DMS114 treated with DMSO at 0.1 percent for 48 hours (cell line): ENCODE measurements around the gene TBL3.

Experiments used
- DNase-seq: peaks from one replicate; lab custom pipeline; 2025; ENCODE audit not compliant: unreplicated experiment; lab: John Stamatoyannopoulos, UW

The TBL3 gene

DNA sequence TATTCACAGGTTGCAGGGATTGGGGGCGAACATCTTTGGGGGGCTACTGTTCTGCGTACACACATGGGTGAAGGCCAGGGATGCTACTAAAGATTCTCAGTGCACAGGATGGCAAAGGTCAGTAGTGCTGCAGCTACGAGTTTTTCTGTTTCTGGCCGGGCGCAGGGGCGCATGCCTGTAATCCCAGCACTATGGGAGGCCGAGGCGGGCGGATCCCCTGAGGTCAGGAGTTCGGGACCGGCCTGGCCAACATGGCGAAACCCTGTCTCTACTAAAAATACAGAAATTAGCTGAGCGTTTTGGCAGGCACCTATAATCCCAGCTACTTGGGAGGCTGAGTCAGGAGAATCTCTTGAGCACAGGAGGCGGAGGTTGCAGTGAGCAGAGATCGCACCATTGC is 41.7 kb downstream of the TBL3 start:
- DNase-seq: no peak

DNA sequence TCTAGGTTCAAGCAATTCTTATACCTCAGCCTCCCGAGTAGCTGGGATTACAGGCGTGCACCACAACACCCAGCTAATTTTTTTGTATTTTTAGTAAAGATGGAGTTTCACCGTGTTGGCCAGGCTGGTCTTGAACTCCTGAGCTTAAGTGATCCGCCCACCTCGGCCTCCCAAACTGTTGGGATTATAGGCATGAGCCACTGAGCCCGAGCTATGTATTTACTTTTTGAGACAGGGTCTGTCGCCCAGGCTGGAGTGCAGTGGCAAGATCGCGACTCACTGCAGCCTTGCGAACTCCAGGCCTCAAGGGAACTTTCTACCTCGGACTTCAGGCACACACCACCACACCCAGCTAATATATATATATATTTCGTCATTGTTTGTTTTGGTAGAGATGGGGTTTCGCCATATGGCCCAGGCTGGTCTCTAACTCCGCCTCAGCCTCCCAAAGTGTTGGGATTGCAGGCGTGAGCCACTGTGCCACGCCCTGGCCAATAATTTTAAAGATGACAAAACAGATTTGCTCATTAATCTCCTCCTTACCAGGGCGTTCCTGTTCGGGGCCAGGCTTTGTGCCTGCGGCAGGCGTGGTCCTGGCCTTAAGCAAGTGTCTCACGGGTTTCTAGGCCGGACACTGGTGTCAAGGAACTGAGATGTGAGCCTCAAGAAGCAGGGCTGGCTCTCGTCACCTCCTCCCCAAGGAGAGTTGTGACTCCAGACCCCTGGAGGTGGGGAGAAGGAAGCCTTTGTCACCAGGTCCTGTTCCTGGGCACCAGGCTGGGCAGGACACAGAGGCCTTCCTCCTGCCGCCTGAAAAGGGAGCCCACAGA is 43.5 kb downstream of the TBL3 start:
- DNase-seq: no peak

DNA sequence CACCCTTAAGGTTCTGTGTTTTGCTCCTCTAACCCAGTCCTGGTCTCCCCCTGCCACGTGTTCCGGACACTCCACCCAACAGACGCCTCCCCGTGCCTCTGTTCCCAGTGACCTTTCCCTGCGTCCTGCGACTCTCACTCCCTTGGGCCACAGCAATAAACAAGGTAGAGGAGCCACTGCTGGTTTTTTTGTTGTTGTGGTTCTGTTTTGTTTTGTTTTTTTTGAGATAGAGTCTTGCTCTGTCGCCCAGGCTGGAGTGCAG is 44.0 kb downstream of the TBL3 start:
- DNase-seq: no peak

DNA sequence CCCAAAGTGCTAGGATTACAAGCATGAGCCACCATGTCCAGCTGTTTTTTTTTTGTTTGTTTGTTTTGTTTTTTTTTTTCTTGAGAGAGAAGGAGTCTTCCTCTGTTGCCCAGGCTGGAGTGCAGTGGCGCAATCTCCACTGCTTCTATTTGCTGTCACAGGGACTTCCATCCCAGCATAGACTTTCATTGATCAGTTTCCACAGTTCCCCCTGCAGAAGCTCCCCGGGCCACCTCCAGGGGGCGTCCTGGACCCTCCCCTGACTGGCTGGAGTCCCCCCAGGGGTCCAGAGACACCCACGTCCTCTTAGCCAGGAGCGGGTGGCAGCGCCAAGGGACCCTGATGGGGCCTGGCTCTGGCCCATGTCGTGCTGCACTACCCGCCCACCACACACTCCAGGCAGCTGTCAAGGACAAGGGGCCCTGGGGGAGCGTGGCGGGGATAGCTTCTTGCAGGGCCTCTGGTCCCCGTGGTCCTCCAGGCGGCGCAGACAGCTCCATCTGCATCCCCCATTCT is 44.6 kb downstream of the TBL3 start:
- no peak for DNase-seq

DNA sequence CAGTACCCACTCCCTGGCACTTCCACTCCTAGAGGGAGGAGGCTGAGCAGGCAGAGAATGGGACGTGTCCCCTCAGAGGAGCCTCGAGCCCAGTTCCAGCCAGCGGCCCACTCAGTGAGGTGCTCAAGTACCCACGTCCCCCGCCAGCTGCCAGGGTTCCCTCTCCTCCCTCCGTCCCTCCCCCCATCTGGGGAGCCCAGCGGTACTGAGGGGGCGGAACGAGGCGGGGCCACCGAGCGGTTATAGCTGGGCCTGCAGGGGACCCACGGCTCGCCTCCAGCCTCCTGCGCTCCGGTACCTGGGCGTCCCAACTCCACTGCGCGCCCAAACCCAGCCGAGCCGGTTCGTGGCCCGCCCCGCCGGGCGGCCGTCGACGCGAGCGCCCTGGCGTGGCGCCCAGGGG is 47.7 kb downstream of the TBL3 start, which contains the start of gene NPW:
Gene NPW (plus strand): TSS at position 268 of the 403 bp plus-strand sequence.
- DNase-seq: no peak

DNA sequence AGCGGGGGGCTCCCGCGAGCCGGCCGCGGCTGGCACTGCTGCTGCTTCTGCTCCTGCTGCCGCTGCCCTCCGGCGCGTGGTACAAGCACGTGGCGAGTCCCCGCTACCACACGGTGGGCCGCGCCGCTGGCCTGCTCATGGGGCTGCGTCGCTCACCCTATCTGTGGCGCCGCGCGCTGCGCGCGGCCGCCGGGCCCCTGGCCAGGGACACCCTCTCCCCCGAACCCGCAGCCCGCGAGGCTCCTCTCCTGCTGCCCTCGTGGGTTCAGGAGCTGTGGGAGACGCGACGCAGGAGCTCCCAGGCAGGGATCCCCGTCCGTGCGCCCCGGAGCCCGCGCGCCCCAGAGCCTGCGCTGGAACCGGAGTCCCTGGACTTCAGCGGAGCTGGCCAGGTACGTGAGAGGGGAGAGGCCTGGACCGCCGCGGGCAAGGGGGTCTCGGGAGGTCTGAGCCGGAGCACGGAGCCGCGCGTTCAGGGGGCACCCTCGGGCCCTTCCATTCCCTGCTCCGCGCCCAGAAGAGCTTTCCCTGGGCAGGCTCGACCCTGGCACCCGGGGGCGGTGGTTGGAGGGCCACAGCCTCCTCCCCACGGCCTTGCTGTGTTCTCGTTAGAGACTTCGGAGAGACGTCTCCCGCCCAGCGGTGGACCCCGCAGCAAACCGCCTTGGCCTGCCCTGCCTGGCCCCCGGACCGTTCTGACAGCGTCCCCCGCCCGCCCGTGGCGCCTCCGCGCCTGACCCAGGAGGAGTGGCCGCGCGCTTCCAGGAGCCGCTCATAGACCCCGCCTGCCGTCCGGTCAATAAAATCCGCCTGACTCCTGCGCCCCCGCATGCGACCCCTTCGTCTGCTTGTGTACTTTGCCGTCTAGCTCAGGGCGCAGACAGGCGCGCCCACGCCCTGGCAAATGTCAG is 48.3 kb downstream of the TBL3 start:
- DNase-seq: no peak

DNA sequence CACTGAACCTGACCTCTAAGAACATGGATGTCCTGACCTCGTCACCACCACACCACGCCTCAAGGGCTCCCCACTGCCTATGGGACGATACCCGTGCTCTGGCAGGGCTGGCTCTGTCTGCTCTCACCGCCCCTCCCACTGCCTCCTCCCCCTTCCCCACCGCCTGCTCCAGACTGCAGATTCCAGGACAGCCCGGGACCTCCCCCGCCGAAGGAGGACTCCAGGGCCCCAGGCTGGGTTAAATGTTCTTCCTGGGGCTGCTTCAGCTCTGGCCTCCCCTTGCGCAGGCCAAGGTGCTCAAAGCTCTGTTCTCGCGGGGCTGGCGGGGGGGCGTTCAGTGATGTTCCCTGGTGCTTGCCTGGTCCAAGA is 50.9 kb downstream of the TBL3 start:
- peak; percentile 71 for DNase-seq

DNA sequence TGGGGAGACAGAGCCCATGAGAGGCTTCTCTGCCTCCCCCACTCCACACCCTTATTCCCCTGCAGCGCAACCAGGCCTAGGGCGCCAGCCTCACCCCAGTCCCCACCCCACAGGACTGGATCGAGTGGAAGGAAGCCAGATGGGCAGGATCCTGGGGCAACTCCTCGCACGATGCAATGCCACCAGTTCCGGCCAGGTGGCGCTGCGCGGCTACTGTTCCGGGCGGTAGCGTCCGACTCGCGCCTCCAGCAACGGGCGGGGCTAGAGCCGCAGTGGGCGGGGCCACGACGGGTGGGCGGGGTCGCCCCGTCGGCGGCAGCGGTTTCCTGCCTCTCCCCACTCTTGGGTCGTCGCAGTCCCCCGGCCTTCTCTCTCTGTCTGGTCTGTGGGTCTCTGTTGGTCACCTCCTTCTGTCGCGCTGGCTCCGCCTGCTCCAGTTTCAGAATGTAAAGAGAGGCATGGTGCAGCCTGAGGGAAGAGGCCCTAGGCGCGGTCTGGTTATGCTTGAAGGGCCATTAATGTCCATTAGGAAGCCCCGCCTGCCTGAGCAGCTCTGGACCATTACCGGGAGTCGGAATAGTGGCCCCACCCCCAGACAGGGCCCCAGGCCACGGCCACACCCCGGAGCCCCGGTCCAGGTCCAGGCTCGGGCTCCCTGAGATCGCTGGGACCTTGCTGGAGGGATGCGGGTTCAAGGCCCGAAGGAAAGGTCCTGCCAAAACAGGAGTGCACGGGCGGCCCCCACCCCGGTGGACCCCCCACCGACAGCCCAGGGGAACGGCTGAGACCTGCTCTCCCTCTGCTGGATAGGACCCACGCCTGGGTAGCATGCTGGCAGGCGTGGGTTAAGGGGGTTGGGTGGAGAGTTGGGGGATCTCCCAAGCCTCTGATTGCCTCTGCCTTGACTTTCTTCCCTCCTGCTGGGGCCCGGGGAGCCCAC is 51.5 kb downstream of the TBL3 start:
- DNase-seq: peak; percentile 71

DNA sequence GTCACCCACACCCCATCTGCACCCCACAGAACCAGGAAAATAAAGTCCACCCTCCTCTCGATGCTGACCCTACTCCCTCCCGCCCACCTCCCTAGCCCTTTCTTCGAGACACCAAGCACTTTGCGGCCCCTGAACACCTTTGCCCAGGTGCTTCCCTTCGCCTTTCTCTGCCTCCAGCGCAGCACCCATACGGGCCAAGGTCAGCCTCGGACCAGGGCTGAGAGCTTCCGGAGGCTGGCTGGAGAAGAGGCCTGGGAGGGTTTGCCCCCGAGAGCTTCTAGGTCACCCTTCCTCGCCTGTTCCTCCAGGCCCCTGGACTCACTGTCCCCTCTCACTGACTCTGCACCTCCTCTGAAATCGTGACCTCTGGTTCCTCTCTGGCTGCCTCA is 52.2 kb downstream of the TBL3 start:
- DNase-seq: no peak

DNA sequence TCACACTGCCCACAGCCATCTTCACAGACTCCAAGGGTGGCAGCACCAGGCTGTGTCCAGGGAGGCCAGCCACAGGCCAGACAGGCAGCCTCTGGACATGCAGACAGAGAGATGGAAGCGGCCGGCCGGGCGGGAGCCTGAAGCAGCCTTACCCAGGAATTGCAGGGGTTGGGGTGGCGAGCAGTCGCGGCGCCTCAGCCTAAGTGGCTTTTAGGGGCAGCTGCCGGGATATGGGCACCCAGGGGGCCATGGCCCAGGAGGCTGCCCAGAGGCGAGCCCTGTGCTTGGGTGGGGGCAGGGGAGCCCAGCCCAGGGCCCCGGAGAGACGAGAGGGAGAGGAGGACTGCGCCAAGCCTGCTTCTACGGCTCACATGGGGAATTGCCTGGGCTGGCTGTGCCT is 53.4 kb downstream of the TBL3 start:
- no peak for DNase-seq

DNA sequence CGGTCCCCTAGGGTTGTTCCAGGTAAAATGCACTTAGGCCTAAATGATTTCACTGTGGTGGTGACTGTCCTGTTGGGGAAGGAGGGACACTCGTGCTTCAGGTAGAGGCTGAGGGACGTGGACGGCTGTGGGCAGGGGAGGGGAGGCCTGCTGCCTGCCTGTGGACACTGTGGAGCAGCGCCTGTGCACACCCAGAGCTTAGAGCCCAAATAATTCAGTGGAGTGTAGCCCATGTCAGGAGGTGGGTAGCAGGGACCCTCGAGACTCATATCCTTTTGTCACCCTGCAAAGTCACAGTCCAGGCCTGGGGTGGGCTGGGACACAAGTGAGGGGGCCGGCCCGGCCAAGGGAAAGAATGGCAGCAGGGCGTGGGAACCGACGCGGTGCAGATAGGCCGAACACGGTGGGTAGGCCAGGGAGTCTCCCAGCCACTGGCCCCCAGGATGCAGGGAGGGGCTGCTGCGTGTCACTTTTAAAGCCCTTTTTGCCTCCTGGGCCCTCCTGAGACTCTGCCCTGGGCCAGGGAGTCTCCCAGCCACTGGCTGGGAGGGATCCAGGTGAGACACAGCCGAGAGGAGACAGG is 54.1 kb downstream of the TBL3 start:
- no peak for DNase-seq

DNA sequence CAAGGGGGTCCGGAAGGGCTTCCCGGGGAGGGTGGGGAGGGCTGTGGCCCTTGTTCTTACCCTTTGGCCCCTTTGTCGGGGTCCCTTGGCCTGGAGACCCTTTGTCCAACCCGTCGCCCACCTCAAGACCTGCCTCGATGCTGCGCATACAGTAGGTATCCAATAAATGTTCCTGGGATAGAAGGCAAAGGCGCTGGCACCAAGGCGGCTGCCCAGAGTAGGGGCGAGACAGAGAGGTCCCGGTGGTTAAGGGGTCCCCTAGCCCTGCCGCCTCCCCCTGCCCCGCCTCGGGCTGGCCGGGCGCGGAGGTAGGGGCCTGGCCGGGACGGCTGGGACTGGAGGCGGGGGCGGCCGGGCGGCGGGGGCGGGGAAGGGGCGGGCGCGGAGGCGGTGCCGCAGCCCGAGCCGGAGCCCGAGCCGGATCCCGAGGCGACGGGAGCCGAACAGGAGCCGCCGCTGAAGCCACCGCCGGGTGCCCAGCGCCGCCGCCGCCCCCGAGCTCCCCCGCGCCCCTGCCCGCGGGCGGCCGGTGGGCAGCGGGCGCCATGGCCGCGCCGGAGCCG is 54.7 kb downstream of the TBL3 start, which contains the start of gene NHERF2:
Gene NHERF2 (plus strand): TSS at position 442 of the 563 bp plus-strand sequence. CDS start 104 bp downstream, at position 546.
- no peak for DNase-seq

DNA sequence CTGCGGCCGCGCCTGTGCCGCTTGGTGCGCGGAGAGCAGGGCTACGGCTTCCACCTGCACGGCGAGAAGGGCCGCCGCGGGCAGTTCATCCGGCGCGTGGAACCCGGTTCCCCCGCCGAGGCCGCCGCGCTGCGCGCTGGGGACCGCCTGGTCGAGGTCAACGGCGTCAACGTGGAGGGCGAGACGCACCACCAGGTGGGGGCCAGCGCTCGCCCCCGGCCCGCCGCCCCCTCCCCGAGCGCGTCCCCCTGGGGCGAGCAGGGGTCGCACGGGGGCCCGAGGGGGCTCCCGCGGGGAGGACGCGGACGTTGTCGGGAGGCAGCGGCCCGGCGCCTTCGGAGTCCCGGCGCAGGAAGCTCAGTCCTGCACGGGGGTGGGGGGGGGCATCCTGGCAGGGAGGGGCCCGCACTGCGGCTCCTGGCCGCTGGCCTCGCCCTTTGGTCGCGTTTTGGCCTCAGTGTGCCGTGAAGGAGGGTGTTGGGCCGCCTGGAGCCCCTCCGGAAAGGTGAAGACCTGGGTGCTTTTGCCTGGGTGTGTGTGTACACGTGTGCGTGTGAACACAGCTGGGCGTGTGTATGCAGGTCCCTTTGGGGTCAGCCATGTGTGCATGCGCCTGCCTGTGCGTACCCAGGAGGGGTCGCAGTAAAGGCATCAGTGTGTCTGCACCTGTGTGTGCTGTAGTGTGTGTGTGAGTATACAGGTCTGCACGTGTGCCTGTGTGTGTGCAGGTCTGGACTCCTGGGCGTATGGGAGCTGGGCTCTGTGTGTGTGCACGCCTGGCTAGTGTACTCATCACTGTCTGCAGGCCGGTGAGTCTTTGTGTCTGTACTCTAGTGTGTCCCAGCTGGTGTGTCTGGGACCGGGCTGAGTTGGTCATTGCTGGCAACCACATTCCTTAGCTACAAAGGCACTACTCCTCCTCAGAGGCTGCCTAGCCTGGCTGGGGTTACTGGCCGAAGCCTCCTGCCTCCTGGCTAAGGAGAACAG is 55.5 kb downstream of the TBL3 start:
- DNase-seq: no peak

DNA sequence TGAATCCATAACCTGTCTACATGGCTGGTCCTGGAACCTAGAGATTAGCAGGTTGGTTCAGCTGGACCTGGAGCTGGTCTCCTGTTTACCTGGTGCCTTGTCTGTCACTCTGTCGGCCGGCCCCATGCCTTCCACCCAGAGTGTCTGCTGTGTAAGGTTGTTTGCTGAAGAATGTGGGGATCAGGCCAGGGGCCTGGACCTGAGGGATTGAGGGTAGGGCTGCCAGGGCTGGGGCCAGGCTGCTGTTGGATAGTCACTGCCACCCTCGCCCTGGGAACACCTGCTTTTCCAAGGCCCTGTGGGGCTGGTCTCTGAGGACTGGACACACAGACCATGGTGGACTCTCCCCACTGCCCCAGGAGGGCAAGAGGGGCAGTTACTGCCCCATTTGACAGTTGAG is 56.3 kb downstream of the TBL3 start:
- DNase-seq: no peak

DNA sequence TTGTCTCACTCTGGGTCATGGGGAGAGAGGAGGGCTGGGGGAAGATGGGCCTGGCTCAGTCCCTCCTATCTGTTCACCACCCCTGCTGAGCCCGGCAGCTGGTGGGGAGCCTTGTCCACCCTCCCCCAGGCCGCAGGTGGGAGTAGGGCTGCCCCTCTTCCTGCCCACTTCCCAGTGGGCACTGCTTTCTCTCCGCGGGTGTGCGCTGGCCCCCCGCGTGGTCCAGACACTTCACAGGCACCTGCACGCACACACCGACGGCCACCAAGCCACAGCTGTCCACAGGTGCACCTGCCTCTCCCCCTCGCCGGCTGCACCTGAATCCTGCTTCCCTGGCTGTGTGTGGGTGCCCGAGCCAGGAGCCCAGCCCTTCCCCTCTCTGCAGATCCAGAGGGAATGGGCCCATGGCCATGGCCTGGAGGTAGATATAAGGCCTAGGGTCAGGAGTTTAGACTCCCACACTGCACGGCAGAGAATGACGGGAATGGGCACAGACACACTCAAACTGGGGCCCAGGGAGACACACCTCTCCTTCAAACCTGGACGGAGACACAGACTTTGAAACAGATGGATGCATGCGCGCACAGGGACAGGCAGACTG is 56.9 kb downstream of the TBL3 start:
- DNase-seq: no peak

DNA sequence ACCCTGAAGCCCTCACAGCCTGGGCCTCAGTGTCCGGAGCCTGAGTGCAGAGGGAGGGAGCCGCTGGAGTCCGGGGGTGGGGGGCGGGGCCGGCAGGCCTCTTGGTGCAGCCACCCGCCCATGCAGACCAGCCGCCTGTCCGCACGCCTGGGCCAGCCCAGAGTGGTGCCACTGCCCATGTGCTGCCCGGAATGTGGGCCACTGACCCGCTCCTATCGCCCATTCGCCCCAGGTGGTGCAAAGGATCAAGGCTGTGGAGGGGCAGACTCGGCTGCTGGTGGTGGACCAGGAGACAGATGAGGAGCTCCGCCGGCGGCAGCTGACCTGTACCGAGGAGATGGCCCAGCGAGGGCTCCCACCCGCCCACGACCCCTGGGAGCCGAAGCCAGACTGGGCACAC is 57.5 kb downstream of the TBL3 start:
- DNase-seq: no peak

DNA sequence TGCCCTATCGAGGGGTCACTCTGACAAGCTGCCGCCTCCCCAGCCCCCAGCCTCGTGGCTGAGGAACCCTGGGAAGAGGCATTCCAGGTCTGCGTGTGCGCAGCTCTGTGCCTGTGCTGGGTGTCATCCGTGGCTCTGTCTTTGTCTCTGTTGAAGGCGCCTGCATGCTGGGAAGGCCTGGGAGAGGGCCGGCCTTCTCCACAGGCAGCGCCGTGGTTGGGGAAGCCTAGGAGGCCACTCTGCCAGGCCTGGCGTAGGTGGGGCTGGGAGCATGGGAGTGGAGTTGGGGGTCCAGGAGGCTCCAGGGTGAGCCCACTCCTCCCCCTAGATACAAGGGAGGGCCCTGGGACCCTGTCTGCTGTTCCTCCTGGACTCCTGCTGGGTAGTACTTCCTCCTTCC is 58.2 kb downstream of the TBL3 start:
- DNase-seq: no peak

DNA sequence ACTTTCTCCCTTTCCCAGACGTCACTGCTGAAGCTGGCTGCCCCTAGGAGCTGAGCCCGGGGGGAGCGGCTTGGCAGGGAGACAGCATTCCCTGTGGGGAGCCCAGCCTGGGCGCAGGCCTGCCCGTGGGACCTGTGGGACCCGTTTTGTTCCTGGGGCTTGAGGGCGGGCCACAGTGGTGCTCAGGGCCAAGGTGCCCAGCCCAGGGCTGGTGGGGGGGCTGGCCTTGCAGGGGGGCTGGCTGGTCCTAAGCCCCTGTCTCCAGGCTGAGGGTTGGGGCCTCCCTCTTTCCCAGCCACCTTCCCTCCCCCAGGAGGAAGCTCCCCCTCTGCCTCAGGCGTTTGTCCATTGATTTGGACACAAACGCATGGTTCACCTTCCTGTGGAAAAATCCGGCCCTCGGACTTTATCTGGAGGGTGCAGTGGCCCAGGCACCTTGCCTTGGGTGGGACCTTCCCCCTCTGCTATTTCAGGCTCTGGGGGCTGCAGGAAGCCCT is 59.3 kb downstream of the TBL3 start:
- no peak for DNase-seq
